GM12878 (cell line): ENCODE results near the gene DDAH1.

ENCODE experiments used
- FOXM1 ChIP-seq: IDR thresholded peaks from 2 replicates; pipeline ENCODE4 v1.6.1; 2012; ENCODE audit warnings: low read depth, mild to moderate bottlenecking, inconsistent platforms, low read length, moderate library complexity
- JUND ChIP-seq: IDR thresholded peaks from 2 replicates; pipeline ENCODE4 v1.6.1; 2012; ENCODE audit warnings: low read depth, mild to moderate bottlenecking, low read length, improper control_type of control experiment, moderate library complexity
- MTA2 ChIP-seq: fragments of 450-650 bp; IDR thresholded peaks from 2 replicates; pipeline ENCODE4 v1.6.1; 2016; ENCODE audit warnings: low read depth, mild to moderate bottlenecking, moderate library complexity
- TF ChIP-seq, protein P1 (sequence below): fragments of 450-650 bp; formaldehyde crosslinking; IDR thresholded peaks from 2 replicates; pipeline ENCODE4 v1.4.0; 2020; ENCODE audit warnings: mild to moderate bottlenecking, moderate library complexity
- TF ChIP-seq, protein P2 (sequence below), 3 experiments: IDR thresholded peaks in 2 of 3; conservative IDR thresholded peaks in 1 of 3; 2 replicates each; pipeline ENCODE4 v1.5.1; 2011; ENCODE audit warnings: low read depth in 3 of 3, low read length in 3 of 3, mild to moderate bottlenecking in 3 of 3, control low read depth in 2 of 3, moderate library complexity in 2 of 3, inconsistent platforms in 1 of 3, mixed read lengths in 1 of 3; ENCODE audit not compliant: control insufficient read depth in 2 of 3, insufficient read depth in 1 of 3; ENCODE audit errors: extremely low read depth in 1 of 3

DNA sequence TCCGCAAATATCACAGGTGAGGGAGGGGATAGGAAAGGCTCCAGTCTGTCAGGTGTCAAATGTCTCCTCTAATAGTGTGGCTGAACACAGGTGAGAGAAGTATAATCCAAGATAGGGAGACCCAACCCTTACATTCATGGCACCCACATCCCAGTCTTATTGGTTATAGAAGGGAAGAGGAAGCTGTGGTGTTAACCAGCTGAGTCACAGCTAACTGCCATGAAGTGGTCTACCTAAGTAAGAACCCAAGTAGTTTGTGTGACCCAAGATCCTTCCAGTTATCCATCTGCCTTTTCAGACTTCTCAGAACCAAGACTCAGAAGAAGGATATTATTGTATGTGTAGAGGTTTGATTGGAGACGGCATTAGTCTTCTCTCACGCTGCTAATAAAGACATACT lies 37.1 kb downstream of the DDAH1 start:
- TF ChIP-seq, protein P1, sequence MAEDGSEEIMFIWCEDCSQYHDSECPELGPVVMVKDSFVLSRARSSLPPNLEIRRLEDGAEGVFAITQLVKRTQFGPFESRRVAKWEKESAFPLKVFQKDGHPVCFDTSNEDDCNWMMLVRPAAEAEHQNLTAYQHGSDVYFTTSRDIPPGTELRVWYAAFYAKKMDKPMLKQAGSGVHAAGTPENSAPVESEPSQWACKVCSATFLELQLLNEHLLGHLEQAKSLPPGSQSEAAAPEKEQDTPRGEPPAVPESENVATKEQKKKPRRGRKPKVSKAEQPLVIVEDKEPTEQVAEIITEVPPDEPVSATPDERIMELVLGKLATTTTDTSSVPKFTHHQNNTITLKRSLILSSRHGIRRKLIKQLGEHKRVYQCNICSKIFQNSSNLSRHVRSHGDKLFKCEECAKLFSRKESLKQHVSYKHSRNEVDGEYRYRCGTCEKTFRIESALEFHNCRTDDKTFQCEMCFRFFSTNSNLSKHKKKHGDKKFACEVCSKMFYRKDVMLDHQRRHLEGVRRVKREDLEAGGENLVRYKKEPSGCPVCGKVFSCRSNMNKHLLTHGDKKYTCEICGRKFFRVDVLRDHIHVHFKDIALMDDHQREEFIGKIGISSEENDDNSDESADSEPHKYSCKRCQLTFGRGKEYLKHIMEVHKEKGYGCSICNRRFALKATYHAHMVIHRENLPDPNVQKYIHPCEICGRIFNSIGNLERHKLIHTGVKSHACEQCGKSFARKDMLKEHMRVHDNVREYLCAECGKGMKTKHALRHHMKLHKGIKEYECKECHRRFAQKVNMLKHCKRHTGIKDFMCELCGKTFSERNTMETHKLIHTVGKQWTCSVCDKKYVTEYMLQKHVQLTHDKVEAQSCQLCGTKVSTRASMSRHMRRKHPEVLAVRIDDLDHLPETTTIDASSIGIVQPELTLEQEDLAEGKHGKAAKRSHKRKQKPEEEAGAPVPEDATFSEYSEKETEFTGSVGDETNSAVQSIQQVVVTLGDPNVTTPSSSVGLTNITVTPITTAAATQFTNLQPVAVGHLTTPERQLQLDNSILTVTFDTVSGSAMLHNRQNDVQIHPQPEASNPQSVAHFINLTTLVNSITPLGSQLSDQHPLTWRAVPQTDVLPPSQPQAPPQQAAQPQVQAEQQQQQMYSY (CRISPR knock-in tag) = no peak
- TF ChIP-seq FOXM1 = no peak
- TF ChIP-seq, protein P2, sequence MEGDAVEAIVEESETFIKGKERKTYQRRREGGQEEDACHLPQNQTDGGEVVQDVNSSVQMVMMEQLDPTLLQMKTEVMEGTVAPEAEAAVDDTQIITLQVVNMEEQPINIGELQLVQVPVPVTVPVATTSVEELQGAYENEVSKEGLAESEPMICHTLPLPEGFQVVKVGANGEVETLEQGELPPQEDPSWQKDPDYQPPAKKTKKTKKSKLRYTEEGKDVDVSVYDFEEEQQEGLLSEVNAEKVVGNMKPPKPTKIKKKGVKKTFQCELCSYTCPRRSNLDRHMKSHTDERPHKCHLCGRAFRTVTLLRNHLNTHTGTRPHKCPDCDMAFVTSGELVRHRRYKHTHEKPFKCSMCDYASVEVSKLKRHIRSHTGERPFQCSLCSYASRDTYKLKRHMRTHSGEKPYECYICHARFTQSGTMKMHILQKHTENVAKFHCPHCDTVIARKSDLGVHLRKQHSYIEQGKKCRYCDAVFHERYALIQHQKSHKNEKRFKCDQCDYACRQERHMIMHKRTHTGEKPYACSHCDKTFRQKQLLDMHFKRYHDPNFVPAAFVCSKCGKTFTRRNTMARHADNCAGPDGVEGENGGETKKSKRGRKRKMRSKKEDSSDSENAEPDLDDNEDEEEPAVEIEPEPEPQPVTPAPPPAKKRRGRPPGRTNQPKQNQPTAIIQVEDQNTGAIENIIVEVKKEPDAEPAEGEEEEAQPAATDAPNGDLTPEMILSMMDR (IDR thresholded peaks at IDR 0.05 in 2 of 3, conservative IDR thresholded peaks at IDR 0.05 in 1 of 3; ENCODE audit: control insufficient read depth in 2 of 3, extremely low read depth in 1 of 3, insufficient read depth in 1 of 3, low read depth in 3 of 3, low read length in 3 of 3) = no peak
- TF ChIP-seq MTA2 = no peak
- TF ChIP-seq JUND = no peak
